GM10248 (cell line): ENCODE measurements around the gene PI16.

Experiments
- CTCF ChIA-PET: fragments of 300-600 bp; sonication (Branson Sonifier 250); formaldehyde crosslinking; extraction: SDS; loops from one replicate; lab custom pipeline; 2021; ENCODE audit warnings: antibody characterized with exemption; lab: Yijun Ruan, JAX
- POLR2A ChIA-PET: fragments of 350-650 bp; sonication (Branson Sonifier 250); formaldehyde crosslinking; extraction: SDS; loops from one replicate; lab custom pipeline; 2020; ENCODE audit warnings: antibody characterized with exemption; lab: Yijun Ruan, JAX
- DNase-seq: peaks from one replicate; pipeline ENCODE4 v3.0.0; 2012; ENCODE audit errors: extremely low spot score
- TF ChIP-seq, protein P1 (sequence below): IDR thresholded peaks from 2 replicates; pipeline ENCODE4 v1.5.1; 2012; ENCODE audit warnings: mild to moderate bottlenecking, low read depth; ENCODE audit errors: extremely low read depth, missing control alignments, control extremely low read depth

Gene PI16

DNA sequence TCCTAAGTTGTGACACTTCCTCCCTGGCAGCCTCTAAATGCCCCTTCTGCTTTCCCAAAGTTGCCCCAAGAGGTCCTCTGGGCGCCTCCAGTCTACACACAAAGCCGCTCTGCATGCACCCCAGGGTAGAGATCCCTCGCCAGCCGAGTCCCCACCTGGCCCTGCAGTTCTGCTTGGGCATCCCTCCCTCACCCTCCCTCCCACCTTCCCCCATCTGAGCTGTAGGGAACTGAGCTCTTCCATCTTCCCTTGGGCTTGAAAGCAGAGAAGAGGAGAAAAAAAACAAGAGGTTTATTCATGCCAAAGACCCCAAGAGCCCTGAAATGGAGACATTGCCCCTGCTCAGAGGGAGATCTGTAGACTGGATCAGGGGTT, 45.2 kb downstream of the PI16 start:
- no peak for DNase-seq
- POLR2A ChIA-PET = no interaction called here
- CTCF ChIA-PET = interaction anchor here (1.5 to 11.7 kb wide), 2 partner anchors 18 to 233 kb away, joined by 3 to 147 read pairs; no protein-coding TSS in a partner anchor
- TF ChIP-seq, protein P1, sequence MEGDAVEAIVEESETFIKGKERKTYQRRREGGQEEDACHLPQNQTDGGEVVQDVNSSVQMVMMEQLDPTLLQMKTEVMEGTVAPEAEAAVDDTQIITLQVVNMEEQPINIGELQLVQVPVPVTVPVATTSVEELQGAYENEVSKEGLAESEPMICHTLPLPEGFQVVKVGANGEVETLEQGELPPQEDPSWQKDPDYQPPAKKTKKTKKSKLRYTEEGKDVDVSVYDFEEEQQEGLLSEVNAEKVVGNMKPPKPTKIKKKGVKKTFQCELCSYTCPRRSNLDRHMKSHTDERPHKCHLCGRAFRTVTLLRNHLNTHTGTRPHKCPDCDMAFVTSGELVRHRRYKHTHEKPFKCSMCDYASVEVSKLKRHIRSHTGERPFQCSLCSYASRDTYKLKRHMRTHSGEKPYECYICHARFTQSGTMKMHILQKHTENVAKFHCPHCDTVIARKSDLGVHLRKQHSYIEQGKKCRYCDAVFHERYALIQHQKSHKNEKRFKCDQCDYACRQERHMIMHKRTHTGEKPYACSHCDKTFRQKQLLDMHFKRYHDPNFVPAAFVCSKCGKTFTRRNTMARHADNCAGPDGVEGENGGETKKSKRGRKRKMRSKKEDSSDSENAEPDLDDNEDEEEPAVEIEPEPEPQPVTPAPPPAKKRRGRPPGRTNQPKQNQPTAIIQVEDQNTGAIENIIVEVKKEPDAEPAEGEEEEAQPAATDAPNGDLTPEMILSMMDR = no peak

GRCh38 chr6:37004044-37004980, 49.8 kb downstream of the PI16 start:
- CTCF ChIA-PET = interaction anchor here (1.0 to 11.7 kb wide), 3 partner anchors 14 to 119 kb away, joined by 3 to 147 read pairs (median 4); partner anchors contain the start of gene C6orf89
- POLR2A ChIA-PET = interaction anchor here (2.7 kb wide), 1 partner anchor 18 kb away, joined by 10 read pairs; the partner anchor contains the start of gene MTCH1
- TF ChIP-seq, protein P1 = no peak
- DNase-seq = peak; percentile 58

DNA sequence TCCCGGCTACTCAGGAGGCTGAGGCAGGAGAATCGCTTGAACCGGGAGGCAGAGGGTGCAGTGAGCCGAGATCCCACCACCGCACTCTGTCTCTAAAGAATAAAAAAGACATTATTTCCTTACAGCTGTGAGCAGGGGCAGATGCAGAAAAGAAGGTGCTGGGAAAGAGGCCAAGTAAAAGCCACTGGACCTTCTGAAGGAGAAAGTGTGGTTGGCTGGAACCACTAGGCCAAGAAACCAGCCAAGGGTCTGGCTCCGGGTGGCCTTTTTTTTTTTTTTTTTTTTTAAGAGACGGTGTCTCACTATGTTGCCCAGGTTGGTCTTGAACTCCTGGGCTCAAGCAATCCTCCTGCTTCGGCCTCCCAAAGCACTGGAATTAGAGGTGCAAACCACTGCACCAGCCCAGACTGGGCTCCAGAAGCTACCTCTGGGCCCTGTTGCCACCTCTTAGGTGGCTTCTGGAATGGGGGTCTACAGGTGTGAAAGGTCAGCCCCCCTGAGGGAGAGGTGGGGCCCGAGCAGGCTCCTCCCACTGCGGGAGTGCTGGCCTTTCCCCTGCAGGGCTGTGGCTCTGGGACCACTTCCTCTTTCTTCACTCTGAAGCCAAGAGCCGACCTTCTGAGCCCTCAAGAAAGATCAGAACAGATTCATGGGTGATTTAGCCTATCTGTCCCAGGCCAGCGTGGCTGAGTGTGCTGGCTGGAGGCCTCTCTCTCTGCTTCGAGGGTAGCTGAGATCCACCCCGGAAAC, 50.7 kb downstream of the PI16 start, which contains the start of gene FGD2:
FGD2 (plus strand) TSS at position 595 of the 750 bp plus-strand sequence. CDS start 163 bp downstream, outside the sequence.
- peak; percentile 92 for DNase-seq
- POLR2A ChIA-PET = interaction anchor here (2.7 kb wide), 1 partner anchor 19 kb away, joined by 10 read pairs; the partner anchor contains the start of gene MTCH1
- CTCF ChIA-PET = interaction anchor here (0.9 to 11.7 kb wide), 9 partner anchors 13 to 224 kb away, joined by 3 to 147 read pairs (median 6); partner anchors contain the start of genes C6orf89 and MTCH1
- TF ChIP-seq, protein P1 = no peak

GRCh38 chr6:37005827-37006567, 51.5 kb downstream of the PI16 start:
- ChIA-PET CTCF (interaction anchor here (0.6 to 11.7 kb wide), 15 partner anchors 12 to 247 kb away, joined by 3 to 147 read pairs (median 4); partner anchors contain the start of genes C6orf89 and MTCH1), POLR2A (interaction anchor here (0.5 to 2.7 kb wide), 2 partner anchors 20 to 1433 kb away, joined by 7 to 10 read pairs; partner anchors contain the start of gene MTCH1)
- no peak for DNase-seq
- TF ChIP-seq, protein P1 = no peak

- POLR2A ChIA-PET = interaction anchor here (0.5 to 2.7 kb wide), 5 partner anchors 21 to 1434 kb away, joined by 3 to 10 read pairs (median 6); partner anchors contain the start of gene MTCH1
- TF ChIP-seq, protein P1 = no peak
- DNase-seq = no peak
- CTCF ChIA-PET = interaction anchor here (0.6 to 11.7 kb wide), 20 partner anchors 11 to 248 kb away, joined by 3 to 147 read pairs (median 4); partner anchors contain the start of genes C6orf89 and MTCH1
Observed at GRCh38 chr6:37006793-37007339, 52.3 kb downstream of the PI16 start.
